ENCODE results near the gene SBK1. TPM values are rescaled to one million over a fixed set of nuclear protein-coding genes. Genes with fewer than 3 reads are reported as not detected.
"Not testable (repeated sequence)": the region's sequence is repeated elsewhere in the genome, so short reads cannot be mapped to it uniquely, and the experiment has no call there.

Gene SBK1
- total RNA-seq, 1 experiment from 2014 or later, result 19.2 TPM

DNA sequence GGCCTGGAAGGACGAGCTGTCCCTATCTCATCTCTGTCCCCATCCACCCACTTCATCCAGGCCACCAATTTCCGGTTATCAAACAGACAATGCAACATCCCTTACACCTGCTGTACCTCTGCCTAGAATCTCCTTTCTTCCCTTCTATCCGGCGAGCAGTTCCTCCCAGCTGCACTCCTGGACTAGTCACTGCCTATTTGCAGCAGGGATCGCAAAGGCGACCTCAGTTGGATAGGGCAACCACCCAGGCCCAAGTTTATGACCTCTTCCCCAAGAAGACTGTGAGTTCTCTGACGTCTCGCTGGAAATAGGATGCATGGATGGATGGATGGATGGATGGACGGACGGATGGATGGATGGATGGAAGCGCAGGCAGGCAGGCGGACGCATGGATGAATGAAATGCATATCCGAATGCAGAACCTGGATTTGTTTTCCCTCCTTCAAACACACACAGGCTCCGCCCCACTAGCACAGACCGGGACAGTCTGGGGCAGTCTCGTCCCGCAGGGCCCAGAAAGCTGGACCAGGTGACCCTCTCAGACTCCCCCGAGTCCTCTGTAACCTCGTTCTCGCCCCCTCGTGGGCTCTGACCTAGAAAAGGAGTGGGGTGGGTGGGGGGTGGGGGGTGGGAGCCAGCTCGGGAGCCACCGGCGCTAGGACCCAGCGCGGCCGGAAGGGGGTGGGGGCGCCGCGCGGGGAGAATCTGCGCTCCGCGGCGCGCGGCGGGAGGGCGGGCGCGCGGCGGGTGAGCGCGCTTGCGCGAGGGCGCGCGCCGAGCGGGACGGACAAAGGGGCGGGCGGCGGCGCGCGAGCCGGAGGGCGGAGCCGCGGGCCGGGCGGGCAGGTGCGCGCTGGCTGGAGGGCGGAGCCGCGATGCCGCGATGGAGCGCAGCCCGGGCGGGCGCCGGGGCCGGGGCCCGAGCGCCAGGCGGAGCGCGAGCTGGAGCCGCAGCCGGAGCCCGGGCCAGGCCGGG, at the start of gene SBK1 (continued):
- TF ChIP-seq CEBPB (IDR thresholded peaks at IDR 0.05; ENCODE audit: low read depth) (no peak), CTCF (IDR thresholded peaks at IDR 0.05 in 2 of 3, conservative IDR thresholded peaks at IDR 0.05 in 1 of 3; ENCODE audit: borderline replicate concordance in 1 of 3, insufficient read depth in 1 of 3, low read depth in 2 of 3, low read length in 2 of 3) (no peak), POLR2AphosphoS5 (IDR thresholded peaks at IDR 0.05; ENCODE audit: low read depth, low read length) (peak; percentile 68), JUND (IDR thresholded peaks at IDR 0.05) (no peak)

GRCh38 chr16:28249483-28249882, 42.8 kb upstream of the SBK1 start:
- POLR2A ChIA-PET; H3K9ac ChIP-seq (ENCODE audit: low read length); DNase-seq (ENCODE audit: low read depth, low spot score); CTCF ChIA-PET; H3K9me2 ChIP-seq (ENCODE audit: insufficient read depth); H3K4me3 ChIP-seq (replicated peaks in 1 of 2; ENCODE audit: low read depth in 1 of 2, low read length in 2 of 2); H4K20me1 ChIP-seq (ENCODE audit: insufficient read depth); H3K27me3 ChIP-seq (ENCODE audit: insufficient read depth, low read length); H3K79me2 ChIP-seq (ENCODE audit: insufficient read depth, low read length); H3K4me1 ChIP-seq (ENCODE audit: control insufficient read depth in 1 of 2, insufficient read depth in 2 of 2, low read length in 2 of 2); H3K9me3 ChIP-seq (ENCODE audit: control insufficient read depth in 1 of 2, insufficient read depth in 1 of 2, low read depth in 1 of 2, low read length in 2 of 2); intact Hi-C loops (cut with micrococcal nuclease); RAD21 ChIA-PET (ENCODE audit: low non-redundant PET in 1 of 2, low total read pairs in 2 of 2, uncharacterized antibody in 2 of 2, unreplicated experiment in 2 of 2); H3K27ac ChIP-seq (ENCODE audit: low read depth, low read length); H3K4me2 ChIP-seq (ENCODE audit: low read length); ATAC-seq; H3K36me3 ChIP-seq (ENCODE audit: control insufficient read depth in 1 of 2, insufficient read depth in 2 of 2, low read length in 2 of 2); BruUV-seq (replicated peaks); H2AFZ ChIP-seq (ENCODE audit: low read depth, low read length, poor library complexity, severe bottlenecking): not testable (repeated sequence)

Data from HCT116 (cell line).